HepG2 (cell line): ENCODE results near the gene CGB5. TPM values are rescaled to one million over a fixed set of nuclear protein-coding genes. Genes with fewer than 3 reads are reported as not detected.

Experiments
- HNRNPUL1 ChIP-seq: fragments of 200-400 bp; formaldehyde crosslinking; IDR thresholded peaks from 2 replicates; pipeline ENCODE4 v1.6.1; 2017; ENCODE audit warnings: low read depth, mild to moderate bottlenecking, low read length, moderate library complexity
- KDM2A ChIP-seq: sonication (generic); formaldehyde crosslinking; IDR thresholded peaks from 2 replicates; pipeline ENCODE4 v1.4.0; 2020; ENCODE audit warnings: low read depth, missing genetic modification reagents, borderline replicate concordance
- MTF2 ChIP-seq: sonication (generic); formaldehyde crosslinking; IDR thresholded peaks from 2 replicates; pipeline ENCODE4 v1.5.0; 2020; ENCODE audit warnings: missing genetic modification reagents, borderline replicate concordance
- SP2 ChIP-seq: sonication (generic); formaldehyde crosslinking; IDR thresholded peaks from 2 replicates; pipeline ENCODE4 v1.5.1; 2020; ENCODE audit warnings: mild to moderate bottlenecking, missing genetic modification reagents
- TARDBP ChIP-seq: sonication (generic); formaldehyde crosslinking; IDR thresholded peaks from 2 replicates; pipeline ENCODE4 v1.8.0; 2022; ENCODE audit warnings: mild to moderate bottlenecking, missing genetic modification reagents
- ZC3H4 ChIP-seq: sonication (generic); formaldehyde crosslinking; IDR thresholded peaks from 2 replicates; pipeline ENCODE4 v1.4.0; 2020; ENCODE audit warnings: missing genetic modification reagents, borderline replicate concordance
- ZFX ChIP-seq: sonication (generic); formaldehyde crosslinking; IDR thresholded peaks from 2 replicates; pipeline ENCODE4 v1.4.0; 2020; ENCODE audit warnings: mild to moderate bottlenecking, low read depth, missing genetic modification reagents, moderate library complexity
- ZNF343 ChIP-seq: sonication (generic); formaldehyde crosslinking; IDR thresholded peaks from 2 replicates; pipeline ENCODE4 v1.4.0; 2020; ENCODE audit warnings: mild to moderate bottlenecking, missing genetic modification reagents
- ZNF367 ChIP-seq: sonication (generic); formaldehyde crosslinking; IDR thresholded peaks from 2 replicates; pipeline ENCODE4 v1.4.0; 2020; ENCODE audit warnings: missing genetic modification reagents, borderline replicate concordance
- ZNF883 ChIP-seq: sonication (generic); formaldehyde crosslinking; IDR thresholded peaks from 2 replicates; pipeline ENCODE4 v1.5.1; 2020; ENCODE audit warnings: mild to moderate bottlenecking, missing genetic modification reagents; ENCODE audit errors: not compliant biosample characterization
- polyA plus RNA-seq, 8 experiments: library from polyadenylated mRNA; depleted of rRNA in 3 of 8; stranded (reverse) in 7 of 8; unstranded in 1 of 8; fragments of >200 nt; fragmentation: Illumina TruSeq in 4 of 8; extraction: Trizol in 4 of 8; gene quantifications; 2 replicates each; pipeline versions ENCODE4 v1.2.1 to v1.2.3, GENCODE V29; 2011 to 2016; ENCODE audit warnings: low read depth in 4 of 8, missing spikeins in 1 of 8, mixed read lengths in 1 of 8; ENCODE audit not compliant: insufficient read depth in 1 of 8
- total RNA-seq, 5 experiments: library from RNA; depleted of rRNA; stranded (reverse); fragments of >200 nt; fragmentation: Illumina TruSeq; extraction: Trizol; gene quantifications; 2 replicates each; pipeline ENCODE4 v1.2.3, GENCODE V29; 2016; ENCODE audit warnings: low read depth in 1 of 5
- TF ChIP-seq, protein P1 (sequence below): IDR thresholded peaks from 2 replicates; pipeline ENCODE4 v1.6.1; 2016; ENCODE audit warnings: missing genetic modification reagents, missing compliant biosample characterization
- TF ChIP-seq, protein P2 (sequence below): sonication (generic); formaldehyde crosslinking; IDR thresholded peaks from 2 replicates; pipeline ENCODE4 v1.8.0; 2022; ENCODE audit warnings: missing genetic modification reagents, mild to moderate bottlenecking, moderate library complexity, borderline replicate concordance
- TF ChIP-seq, protein P3 (sequence below): sonication (generic); formaldehyde crosslinking; IDR thresholded peaks from 2 replicates; pipeline ENCODE4 v1.5.0; 2020; ENCODE audit warnings: mild to moderate bottlenecking, missing genetic modification reagents
- TF ChIP-seq, protein P4 (sequence below): sonication (generic); formaldehyde crosslinking; IDR thresholded peaks from 2 replicates; pipeline ENCODE4 v1.4.0; 2020; ENCODE audit warnings: missing genetic modification reagents, borderline replicate concordance
- TF ChIP-seq, protein P5 (sequence below): sonication (generic); IDR thresholded peaks from 2 replicates; pipeline ENCODE4 v1.6.1; 2016; ENCODE audit warnings: low read depth, borderline replicate concordance
- TF ChIP-seq, protein P6 (sequence below): sonication (generic); formaldehyde crosslinking; IDR thresholded peaks from 2 replicates; pipeline ENCODE4 v1.8.0; 2022; ENCODE audit warnings: missing genetic modification reagents, mild to moderate bottlenecking, borderline replicate concordance
- TF ChIP-seq, protein P7 (sequence below): sonication (generic); formaldehyde crosslinking; IDR thresholded peaks from 2 replicates; pipeline ENCODE4 v1.4.0; 2020; ENCODE audit warnings: missing genetic modification reagents

The CGB5 gene
- total and polyA plus RNA-seq, 2 of the 13 experiments (the other 11 are each of a cell fraction or from before 2014, with no cell fraction given), result not detected

DNA sequence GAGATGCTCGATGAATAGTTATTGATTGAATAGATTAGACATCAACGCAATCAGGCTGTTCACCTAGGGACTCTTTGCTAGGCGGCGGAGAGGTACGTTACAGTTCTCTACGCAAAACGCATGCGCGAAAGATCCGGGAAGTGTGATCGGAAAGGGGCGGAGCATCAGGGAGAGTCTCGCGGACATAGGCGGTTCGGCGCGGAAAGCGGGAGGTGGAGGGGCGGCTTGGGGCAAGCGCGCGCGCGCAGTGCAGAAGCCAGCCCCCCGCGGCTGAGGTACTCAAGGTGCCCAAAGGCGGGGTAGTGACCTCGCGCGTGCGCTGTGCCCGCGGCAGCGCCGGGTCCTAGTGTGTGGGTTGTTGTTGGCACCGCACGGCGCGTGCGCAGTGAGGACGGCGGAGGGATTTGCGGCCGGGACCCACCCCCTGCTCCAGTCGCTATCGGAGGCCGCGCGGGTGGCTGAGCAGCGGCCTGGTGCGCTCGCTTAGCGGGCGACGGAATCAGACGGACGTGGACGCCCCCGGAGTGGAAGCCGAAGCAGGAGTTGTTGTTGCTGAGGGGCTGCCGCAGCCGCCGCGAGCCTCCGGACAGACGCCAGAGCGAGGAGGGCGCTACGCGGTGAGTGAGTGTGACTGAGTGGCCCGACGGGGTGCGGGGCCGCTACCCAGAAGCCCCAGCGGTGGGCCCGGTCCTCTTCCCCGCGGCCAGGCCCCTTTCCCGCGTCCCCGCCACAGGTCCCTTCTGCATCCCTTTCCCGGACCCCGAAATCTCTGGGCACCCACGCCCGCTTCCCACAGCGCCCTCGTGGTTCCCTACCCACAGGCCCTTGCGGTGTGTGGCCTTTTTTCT, 41.6 kb downstream of the CGB5 start, which contains the start of gene SNRNP70 (continued):
- TF ChIP-seq, protein P1, sequence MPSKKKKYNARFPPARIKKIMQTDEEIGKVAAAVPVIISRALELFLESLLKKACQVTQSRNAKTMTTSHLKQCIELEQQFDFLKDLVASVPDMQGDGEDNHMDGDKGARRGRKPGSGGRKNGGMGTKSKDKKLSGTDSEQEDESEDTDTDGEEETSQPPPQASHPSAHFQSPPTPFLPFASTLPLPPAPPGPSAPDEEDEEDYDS, result peak; percentile 43; the same call in 1 of the 2 replicates
- TF ChIP-seq ZNF883 (CRISPR knock-in tag) (peak; percentile 71), TARDBP (CRISPR knock-in tag) (peak; percentile 27; the same call in 1 of the 2 replicates), ZNF367 (CRISPR knock-in tag) (peak; percentile 34; the same call in 1 of the 2 replicates), SP2 (CRISPR knock-in tag) (peak; percentile 65; the same call in 1 of the 2 replicates), MTF2 (CRISPR knock-in tag) (no peak), ZFX (CRISPR knock-in tag) (peak; percentile 100), ZC3H4 (peak; percentile 53; the same call in 1 of the 2 replicates), ZNF343 (CRISPR knock-in tag) (no peak), KDM2A (CRISPR knock-in tag) (peak; percentile 94), HNRNPUL1 (peak; percentile 71; the same call in 1 of the 2 replicates)
- TF ChIP-seq, protein P2, sequence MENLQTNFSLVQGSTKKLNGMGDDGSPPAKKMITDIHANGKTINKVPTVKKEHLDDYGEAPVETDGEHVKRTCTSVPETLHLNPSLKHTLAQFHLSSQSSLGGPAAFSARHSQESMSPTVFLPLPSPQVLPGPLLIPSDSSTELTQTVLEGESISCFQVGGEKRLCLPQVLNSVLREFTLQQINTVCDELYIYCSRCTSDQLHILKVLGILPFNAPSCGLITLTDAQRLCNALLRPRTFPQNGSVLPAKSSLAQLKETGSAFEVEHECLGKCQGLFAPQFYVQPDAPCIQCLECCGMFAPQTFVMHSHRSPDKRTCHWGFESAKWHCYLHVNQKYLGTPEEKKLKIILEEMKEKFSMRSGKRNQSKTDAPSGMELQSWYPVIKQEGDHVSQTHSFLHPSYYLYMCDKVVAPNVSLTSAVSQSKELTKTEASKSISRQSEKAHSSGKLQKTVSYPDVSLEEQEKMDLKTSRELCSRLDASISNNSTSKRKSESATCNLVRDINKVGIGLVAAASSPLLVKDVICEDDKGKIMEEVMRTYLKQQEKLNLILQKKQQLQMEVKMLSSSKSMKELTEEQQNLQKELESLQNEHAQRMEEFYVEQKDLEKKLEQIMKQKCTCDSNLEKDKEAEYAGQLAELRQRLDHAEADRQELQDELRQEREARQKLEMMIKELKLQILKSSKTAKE (CRISPR knock-in tag), result no peak
- TF ChIP-seq, protein P3, sequence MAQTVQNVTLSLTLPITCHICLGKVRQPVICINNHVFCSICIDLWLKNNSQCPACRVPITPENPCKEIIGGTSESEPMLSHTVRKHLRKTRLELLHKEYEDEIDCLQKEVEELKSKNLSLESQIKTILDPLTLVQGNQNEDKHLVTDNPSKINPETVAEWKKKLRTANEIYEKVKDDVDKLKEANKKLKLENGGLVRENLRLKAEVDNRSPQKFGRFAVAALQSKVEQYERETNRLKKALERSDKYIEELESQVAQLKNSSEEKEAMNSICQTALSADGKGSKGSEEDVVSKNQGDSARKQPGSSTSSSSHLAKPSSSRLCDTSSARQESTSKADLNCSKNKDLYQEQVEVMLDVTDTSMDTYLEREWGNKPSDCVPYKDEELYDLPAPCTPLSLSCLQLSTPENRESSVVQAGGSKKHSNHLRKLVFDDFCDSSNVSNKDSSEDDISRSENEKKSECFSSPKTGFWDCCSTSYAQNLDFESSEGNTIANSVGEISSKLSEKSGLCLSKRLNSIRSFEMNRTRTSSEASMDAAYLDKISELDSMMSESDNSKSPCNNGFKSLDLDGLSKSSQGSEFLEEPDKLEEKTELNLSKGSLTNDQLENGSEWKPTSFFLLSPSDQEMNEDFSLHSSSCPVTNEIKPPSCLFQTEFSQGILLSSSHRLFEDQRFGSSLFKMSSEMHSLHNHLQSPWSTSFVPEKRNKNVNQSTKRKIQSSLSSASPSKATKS (CRISPR knock-in tag), result peak; percentile 82; the same call in 1 of the 2 replicates
- TF ChIP-seq, protein P4, sequence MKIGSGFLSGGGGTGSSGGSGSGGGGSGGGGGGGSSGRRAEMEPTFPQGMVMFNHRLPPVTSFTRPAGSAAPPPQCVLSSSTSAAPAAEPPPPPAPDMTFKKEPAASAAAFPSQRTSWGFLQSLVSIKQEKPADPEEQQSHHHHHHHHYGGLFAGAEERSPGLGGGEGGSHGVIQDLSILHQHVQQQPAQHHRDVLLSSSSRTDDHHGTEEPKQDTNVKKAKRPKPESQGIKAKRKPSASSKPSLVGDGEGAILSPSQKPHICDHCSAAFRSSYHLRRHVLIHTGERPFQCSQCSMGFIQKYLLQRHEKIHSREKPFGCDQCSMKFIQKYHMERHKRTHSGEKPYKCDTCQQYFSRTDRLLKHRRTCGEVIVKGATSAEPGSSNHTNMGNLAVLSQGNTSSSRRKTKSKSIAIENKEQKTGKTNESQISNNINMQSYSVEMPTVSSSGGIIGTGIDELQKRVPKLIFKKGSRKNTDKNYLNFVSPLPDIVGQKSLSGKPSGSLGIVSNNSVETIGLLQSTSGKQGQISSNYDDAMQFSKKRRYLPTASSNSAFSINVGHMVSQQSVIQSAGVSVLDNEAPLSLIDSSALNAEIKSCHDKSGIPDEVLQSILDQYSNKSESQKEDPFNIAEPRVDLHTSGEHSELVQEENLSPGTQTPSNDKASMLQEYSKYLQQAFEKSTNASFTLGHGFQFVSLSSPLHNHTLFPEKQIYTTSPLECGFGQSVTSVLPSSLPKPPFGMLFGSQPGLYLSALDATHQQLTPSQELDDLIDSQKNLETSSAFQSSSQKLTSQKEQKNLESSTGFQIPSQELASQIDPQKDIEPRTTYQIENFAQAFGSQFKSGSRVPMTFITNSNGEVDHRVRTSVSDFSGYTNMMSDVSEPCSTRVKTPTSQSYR (CRISPR knock-in tag), result peak; percentile 59
- TF ChIP-seq, protein P5, sequence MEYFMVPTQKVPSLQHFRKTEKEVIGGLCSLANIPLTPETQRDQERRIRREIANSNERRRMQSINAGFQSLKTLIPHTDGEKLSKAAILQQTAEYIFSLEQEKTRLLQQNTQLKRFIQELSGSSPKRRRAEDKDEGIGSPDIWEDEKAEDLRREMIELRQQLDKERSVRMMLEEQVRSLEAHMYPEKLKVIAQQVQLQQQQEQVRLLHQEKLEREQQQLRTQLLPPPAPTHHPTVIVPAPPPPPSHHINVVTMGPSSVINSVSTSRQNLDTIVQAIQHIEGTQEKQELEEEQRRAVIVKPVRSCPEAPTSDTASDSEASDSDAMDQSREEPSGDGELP, result no peak
- TF ChIP-seq, protein P6, sequence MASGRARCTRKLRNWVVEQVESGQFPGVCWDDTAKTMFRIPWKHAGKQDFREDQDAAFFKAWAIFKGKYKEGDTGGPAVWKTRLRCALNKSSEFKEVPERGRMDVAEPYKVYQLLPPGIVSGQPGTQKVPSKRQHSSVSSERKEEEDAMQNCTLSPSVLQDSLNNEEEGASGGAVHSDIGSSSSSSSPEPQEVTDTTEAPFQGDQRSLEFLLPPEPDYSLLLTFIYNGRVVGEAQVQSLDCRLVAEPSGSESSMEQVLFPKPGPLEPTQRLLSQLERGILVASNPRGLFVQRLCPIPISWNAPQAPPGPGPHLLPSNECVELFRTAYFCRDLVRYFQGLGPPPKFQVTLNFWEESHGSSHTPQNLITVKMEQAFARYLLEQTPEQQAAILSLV (CRISPR knock-in tag), result peak; percentile 92; the same call in 1 of the 2 replicates
- TF ChIP-seq, protein P7, sequence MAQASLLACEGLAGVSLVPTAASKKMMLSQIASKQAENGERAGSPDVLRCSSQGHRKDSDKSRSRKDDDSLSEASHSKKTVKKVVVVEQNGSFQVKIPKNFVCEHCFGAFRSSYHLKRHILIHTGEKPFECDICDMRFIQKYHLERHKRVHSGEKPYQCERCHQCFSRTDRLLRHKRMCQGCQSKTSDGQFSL, result no peak; the same call in 1 of the 2 replicates
